DND-41 (cell line): ENCODE data around the gene SART1.

Source experiments
- CTCF ChIP-seq: IDR thresholded peaks from 2 replicates; pipeline ENCODE4 v1.5.1; 2012; ENCODE audit warnings: borderline replicate concordance, low read length, moderate library complexity, mild to moderate bottlenecking; ENCODE audit not compliant: poor library complexity, severe bottlenecking; ENCODE audit errors: extremely low read depth
- EZH2 ChIP-seq: IDR thresholded peaks from 3 replicates; pipeline ENCODE4 v1.6.1; 2012; ENCODE audit warnings: borderline replicate concordance, low read depth, mild to moderate bottlenecking, moderate library complexity, low read length, inconsistent platforms; ENCODE audit not compliant: severe bottlenecking

DNA sequence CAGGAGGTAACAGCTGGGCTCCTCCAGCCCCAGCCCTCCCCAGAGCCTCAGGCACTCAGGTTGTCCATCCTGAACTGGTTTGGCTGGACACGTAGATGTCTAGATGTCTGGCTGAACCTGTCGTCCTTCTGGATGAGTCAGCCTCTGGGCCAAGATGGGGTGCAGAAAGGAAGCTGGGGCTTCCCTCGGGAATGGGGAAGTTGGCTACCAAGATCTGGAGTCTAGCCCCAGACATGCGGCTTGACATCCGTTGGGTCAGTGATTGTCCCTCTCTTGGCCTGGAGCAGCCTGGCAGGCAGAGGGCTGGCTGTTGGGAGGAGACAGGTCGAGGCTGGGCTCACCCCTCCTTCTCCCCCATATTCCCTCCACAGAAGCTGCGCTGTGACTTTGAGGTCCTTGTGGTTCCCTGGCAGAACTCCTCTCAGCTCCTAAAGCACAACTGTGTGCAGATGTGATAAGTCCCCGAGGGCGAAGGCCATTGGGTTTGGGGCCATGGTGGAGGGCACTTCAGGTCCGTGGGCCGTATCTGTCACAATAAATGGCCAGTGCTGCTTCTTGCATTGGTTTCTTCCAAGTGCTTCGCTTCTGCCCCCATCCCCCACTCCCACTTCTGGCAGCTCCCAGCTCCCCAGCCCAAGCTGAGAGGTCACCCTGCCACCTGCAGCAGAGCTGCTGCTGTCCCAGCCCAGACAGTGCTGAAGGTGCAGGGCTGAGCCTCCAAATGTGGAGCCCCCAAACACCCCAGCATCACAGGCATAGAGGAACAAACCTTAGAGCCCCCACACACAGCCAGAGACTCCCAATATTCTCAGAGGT is 51.6 kb downstream of the SART1 start:
- TF ChIP-seq CTCF, result no peak
- no peak for TF ChIP-seq EZH2
